Measurements from ENCODE around the gene EIPR1. TPM values are rescaled to one million over a fixed set of nuclear protein-coding genes. Genes with fewer than 3 reads are reported as not detected.
"Not testable (repeated sequence)": the region's sequence is repeated elsewhere in the genome, so short reads cannot be mapped to it uniquely, and the experiment has no call there.

Gene EIPR1
- total and polyA plus RNA-seq, 2 donors (not counting 1 experiment from before 2014, with no cell fraction given): 22.3 to 23.9 TPM

DNA sequence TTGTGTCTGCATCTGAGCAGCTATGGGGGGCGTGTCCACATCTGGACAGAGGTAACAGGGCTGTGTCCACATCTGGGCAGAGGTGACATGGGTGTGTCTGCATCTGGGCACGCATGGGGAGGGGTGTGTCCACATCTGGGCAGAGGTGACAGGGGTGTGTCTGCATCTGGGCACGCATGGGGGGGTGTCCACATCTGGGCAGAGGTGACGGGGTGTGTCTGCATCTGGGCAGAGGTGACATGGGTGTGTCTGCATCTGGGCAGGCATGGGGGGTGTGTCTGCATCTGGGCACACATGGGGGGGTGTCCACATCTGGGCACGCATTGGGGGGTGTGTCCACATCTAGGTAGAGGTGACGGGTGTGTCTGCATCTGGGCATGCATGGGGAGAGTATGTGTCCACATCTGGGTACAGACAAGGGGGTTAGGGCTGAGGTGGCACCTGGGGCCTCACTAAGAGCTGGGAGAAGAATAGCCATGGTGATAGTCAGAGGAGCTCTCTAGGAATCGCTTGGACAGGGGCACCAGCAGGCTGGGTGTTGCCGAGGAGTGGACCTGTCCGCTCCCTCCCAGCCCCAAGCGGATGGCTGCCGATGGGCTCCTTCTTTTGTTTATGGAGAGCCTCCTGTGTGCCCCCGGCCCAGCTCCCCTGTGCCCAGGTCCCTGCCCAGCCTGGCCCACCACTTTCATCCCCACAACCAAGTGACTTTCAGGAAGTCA, 177.8 kb downstream of the EIPR1 start:
- no peaks in the 10 kb centered on the region for H3K36me3 ChIP-seq (ENCODE audit: control insufficient read depth, insufficient read depth, low read length)
- no peaks in the 10 kb centered on the region for H3K27me3 ChIP-seq (ENCODE audit: control insufficient read depth, insufficient read depth, low read length)
- H3K9me3 ChIP-seq (ENCODE audit: control insufficient read depth, insufficient read depth, low read depth, low read length): no peaks in the 10 kb centered on the region
- H3K79me2 ChIP-seq (ENCODE audit: control insufficient read depth, insufficient read depth, low read length): no peaks in the 10 kb centered on the region
- no peak for TF ChIP-seq EZH2 (IDR thresholded peaks at IDR 0.05; ENCODE audit: low read length, missing control alignments)
- TF ChIP-seq, protein P1, sequence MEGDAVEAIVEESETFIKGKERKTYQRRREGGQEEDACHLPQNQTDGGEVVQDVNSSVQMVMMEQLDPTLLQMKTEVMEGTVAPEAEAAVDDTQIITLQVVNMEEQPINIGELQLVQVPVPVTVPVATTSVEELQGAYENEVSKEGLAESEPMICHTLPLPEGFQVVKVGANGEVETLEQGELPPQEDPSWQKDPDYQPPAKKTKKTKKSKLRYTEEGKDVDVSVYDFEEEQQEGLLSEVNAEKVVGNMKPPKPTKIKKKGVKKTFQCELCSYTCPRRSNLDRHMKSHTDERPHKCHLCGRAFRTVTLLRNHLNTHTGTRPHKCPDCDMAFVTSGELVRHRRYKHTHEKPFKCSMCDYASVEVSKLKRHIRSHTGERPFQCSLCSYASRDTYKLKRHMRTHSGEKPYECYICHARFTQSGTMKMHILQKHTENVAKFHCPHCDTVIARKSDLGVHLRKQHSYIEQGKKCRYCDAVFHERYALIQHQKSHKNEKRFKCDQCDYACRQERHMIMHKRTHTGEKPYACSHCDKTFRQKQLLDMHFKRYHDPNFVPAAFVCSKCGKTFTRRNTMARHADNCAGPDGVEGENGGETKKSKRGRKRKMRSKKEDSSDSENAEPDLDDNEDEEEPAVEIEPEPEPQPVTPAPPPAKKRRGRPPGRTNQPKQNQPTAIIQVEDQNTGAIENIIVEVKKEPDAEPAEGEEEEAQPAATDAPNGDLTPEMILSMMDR (conservative IDR thresholded peaks at IDR 0.05 in 1 of 2, IDR thresholded peaks at IDR 0.05 in 1 of 2; ENCODE audit: low read depth in 1 of 2, low read length in 2 of 2): no peak
- H3K4me1 ChIP-seq (ENCODE audit: control insufficient read depth, extremely low read depth, insufficient read depth, low read length): no peaks in the 10 kb centered on the region
- no peak overlapping the region for H3K4me3 ChIP-seq (replicated peaks in 1 of 4; ENCODE audit: control extremely low read depth in 1 of 4, insufficient read depth in 1 of 4, low read depth in 3 of 4, low read length in 4 of 4)
- H3K27ac ChIP-seq (ENCODE audit: insufficient read depth, low read length): no peak overlapping the region
- H4K20me1 ChIP-seq (ENCODE audit: control insufficient read depth, extremely low read depth, insufficient read depth, low read length): no peaks in the 10 kb centered on the region
- no peak overlapping the region for H3K4me2 ChIP-seq (ENCODE audit: extremely low read depth, insufficient read depth, low read length)
- H3K9ac ChIP-seq (ENCODE audit: insufficient read depth, low read length): no peak overlapping the region
- no peak for DNase-seq (ENCODE audit: low read depth in 2 of 2)
- no peak overlapping the region for H2AFZ ChIP-seq (ENCODE audit: low read length)

DNA sequence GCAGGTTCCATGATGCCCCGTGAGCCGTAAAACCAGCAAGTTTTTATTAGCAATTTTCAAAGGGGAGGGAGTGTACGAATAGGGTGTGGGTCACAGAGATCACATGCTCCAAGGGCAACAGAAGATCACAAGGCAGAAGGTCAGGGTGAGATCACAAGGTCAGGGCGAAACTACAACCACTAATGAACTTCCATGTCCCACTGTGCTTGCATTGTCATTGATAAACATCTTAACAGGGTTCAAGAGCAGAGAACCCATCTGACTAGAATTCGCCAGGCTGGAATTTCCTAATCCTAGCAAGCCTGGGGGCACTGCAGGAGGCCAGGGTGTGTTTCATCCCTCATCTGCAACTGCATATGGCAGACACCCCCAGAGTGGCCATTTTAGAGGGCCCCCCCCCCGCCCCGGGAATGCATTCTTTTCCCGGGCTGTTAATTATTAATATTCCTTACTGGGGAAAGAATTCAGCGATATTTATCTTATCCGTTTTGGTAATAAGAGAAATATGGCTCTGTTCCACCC, 178.9 kb downstream of the EIPR1 start:
- H4K20me1 ChIP-seq (ENCODE audit: control insufficient read depth, extremely low read depth, insufficient read depth, low read length); H2AFZ ChIP-seq (ENCODE audit: low read length); H3K27me3 ChIP-seq (ENCODE audit: control insufficient read depth, insufficient read depth, low read length); H3K4me3 ChIP-seq (replicated peaks in 1 of 4; ENCODE audit: control extremely low read depth in 1 of 4, insufficient read depth in 1 of 4, low read depth in 3 of 4, low read length in 4 of 4); H3K36me3 ChIP-seq (ENCODE audit: control insufficient read depth, insufficient read depth, low read length); H3K27ac ChIP-seq (ENCODE audit: insufficient read depth, low read length); DNase-seq (ENCODE audit: low read depth in 2 of 2); H3K4me2 ChIP-seq (ENCODE audit: extremely low read depth, insufficient read depth, low read length); H3K79me2 ChIP-seq (ENCODE audit: control insufficient read depth, insufficient read depth, low read length); H3K4me1 ChIP-seq (ENCODE audit: control insufficient read depth, extremely low read depth, insufficient read depth, low read length); H3K9ac ChIP-seq (ENCODE audit: insufficient read depth, low read length); H3K9me3 ChIP-seq (ENCODE audit: control insufficient read depth, insufficient read depth, low read depth, low read length): not testable (repeated sequence)

DNA sequence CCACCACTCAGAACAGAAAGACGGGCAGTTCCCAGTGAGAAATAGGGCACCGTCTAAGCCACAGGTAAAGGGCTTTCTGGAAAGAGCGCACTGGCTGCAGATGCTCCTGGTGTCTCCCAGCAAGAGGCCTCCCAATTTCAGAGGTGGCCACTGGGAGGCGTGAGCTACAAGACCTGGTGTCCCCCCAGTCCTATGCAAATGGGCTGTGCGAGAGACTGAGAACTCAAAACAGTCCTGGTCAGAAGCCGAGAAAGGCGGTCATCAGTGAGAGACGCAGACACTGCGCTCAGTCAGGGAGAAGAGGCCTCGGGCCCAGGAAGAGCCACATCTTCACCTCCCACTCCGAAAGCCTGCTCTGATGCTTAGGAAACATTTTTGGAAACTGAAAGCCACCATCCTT, 179.5 kb downstream of the EIPR1 start:
- Histone ChIP-seq H3K9me3 (ENCODE audit: control insufficient read depth, insufficient read depth, low read depth, low read length) (no peaks in the 10 kb centered on the region), H3K9ac (ENCODE audit: insufficient read depth, low read length) (no peak overlapping the region), H3K79me2 (ENCODE audit: control insufficient read depth, insufficient read depth, low read length) (no peaks in the 10 kb centered on the region), H3K4me3 (replicated peaks in 1 of 4; ENCODE audit: control extremely low read depth in 1 of 4, insufficient read depth in 1 of 4, low read depth in 3 of 4, low read length in 4 of 4) (no peak overlapping the region), H3K4me2 (ENCODE audit: extremely low read depth, insufficient read depth, low read length) (no peak overlapping the region), H4K20me1 (ENCODE audit: control insufficient read depth, extremely low read depth, insufficient read depth, low read length) (no peaks in the 10 kb centered on the region), H3K27me3 (ENCODE audit: control insufficient read depth, insufficient read depth, low read length) (no peaks in the 10 kb centered on the region), H3K4me1 (ENCODE audit: control insufficient read depth, extremely low read depth, insufficient read depth, low read length) (peaks cover 2% of the 10 kb centered on the region), H3K36me3 (ENCODE audit: control insufficient read depth, insufficient read depth, low read length) (peaks cover 3% of the 10 kb centered on the region), H2AFZ (ENCODE audit: low read length) (no peak overlapping the region), H3K27ac (ENCODE audit: insufficient read depth, low read length) (no peak overlapping the region)
- DNase-seq (ENCODE audit: low read depth in 2 of 2): peak in 1 of 2 donors; percentile 24
- TF ChIP-seq, protein P1 (conservative IDR thresholded peaks at IDR 0.05 in 1 of 2, IDR thresholded peaks at IDR 0.05 in 1 of 2; ENCODE audit: low read depth in 1 of 2, low read length in 2 of 2): no peak
- no peak for TF ChIP-seq EZH2 (IDR thresholded peaks at IDR 0.05; ENCODE audit: low read length, missing control alignments)
